Endodermal cell (in vitro differentiated cells): ENCODE data around the gene PFAS. TPM values are rescaled to one million over a fixed set of nuclear protein-coding genes. Genes with fewer than 3 reads are reported as not detected.

Experiments used
- DNase-seq: peaks from one replicate; pipeline ENCODE4 v3.0.0-alpha.2; 2017
- H3K27ac ChIP-seq: 2 replicates; pipeline ENCODE4 v1.5.1; 2013; ENCODE audit warnings: mild to moderate bottlenecking, low read depth, low read length, moderate library complexity
- H3K27me3 ChIP-seq: 2 replicates; pipeline ENCODE4 v1.6.1; 2013; ENCODE audit warnings: mild to moderate bottlenecking, low read length, moderate library complexity; ENCODE audit not compliant: insufficient read depth, control insufficient read depth, poor library complexity, severe bottlenecking
- H3K36me3 ChIP-seq: 2 replicates; pipeline ENCODE4 v1.7.0; 2013; ENCODE audit warnings: mild to moderate bottlenecking, low read length, moderate library complexity; ENCODE audit not compliant: control insufficient read depth, insufficient read depth
- H3K4me1 ChIP-seq: one replicate; pipeline ENCODE4 v1.7.0; 2013; ENCODE audit warnings: low read length; ENCODE audit not compliant: control insufficient read depth, insufficient read depth
- H3K4me3 ChIP-seq: 2 replicates; pipeline ENCODE4 v1.5.1; 2013; ENCODE audit warnings: mild to moderate bottlenecking, low read length, moderate library complexity
- H3K9ac ChIP-seq: 2 replicates; pipeline ENCODE4 v1.6.1; 2013; ENCODE audit warnings: mild to moderate bottlenecking, low read length, moderate library complexity; ENCODE audit not compliant: poor library complexity, severe bottlenecking; ENCODE audit errors: extremely low read depth
- H3K9me3 ChIP-seq: 2 replicates; pipeline ENCODE4 v1.6.1; 2013; ENCODE audit warnings: mild to moderate bottlenecking, low read length, moderate library complexity; ENCODE audit not compliant: control insufficient read depth
- H3K27ac Mint-ChIP-seq: 2 replicates; pipeline ENCODE4 v1.8.0; 2020; ENCODE audit warnings: mixed read lengths
- H3K27me3 Mint-ChIP-seq: 2 replicates; pipeline ENCODE4 v1.8.0; 2021; ENCODE audit warnings: mild to moderate bottlenecking, mixed read lengths; ENCODE audit not compliant: insufficient read depth
- H3K36me3 Mint-ChIP-seq: 2 replicates; pipeline ENCODE4 v1.8.0; 2020; ENCODE audit warnings: low read depth, mixed read lengths
- H3K4me1 Mint-ChIP-seq: 2 replicates; pipeline ENCODE4 v1.8.0; 2020; ENCODE audit warnings: mixed read lengths
- H3K4me3 Mint-ChIP-seq: 2 replicates; pipeline ENCODE4 v1.8.0; 2020; ENCODE audit warnings: mild to moderate bottlenecking, moderate library complexity, mixed read lengths
- H3K9me3 Mint-ChIP-seq: 2 replicates; pipeline ENCODE4 v1.8.0; 2020; ENCODE audit warnings: mild to moderate bottlenecking, mixed read lengths
- CTCF ChIP-seq: fragments of 200-600 bp; sonication (generic); conservative IDR thresholded peaks from 2 replicates; pipeline ENCODE4 v1.5.0; 2021; ENCODE audit warnings: antibody characterized with exemption, mild to moderate bottlenecking
- WGBS, 2 experiments: methylation state at CpG; one replicate each; pipeline versions ENCODE4 v1.1.5 to v1.1.7; 2013; ENCODE audit warnings: missing lambda C conversion rate in 2 of 2, mixed read lengths in 1 of 2; ENCODE audit not compliant: insufficient coverage in 1 of 2, insufficient read length in 1 of 2; 5-methylcytosine and 5-hydroxymethylcytosine counted together
- long read RNA-seq, 4 experiments: library from polyadenylated mRNA in 2 of 4; library from RNA in 1 of 4; library from capped mRNA in 1 of 4; stranded (forward) in 3 of 4; unstranded in 1 of 4; transcript quantifications; one replicate each; pipeline ENCODE4 v2.0.0, GENCODE V29; 2020 to 2021; ENCODE audit warnings: inconsistent platforms in 1 of 4
- polyA plus RNA-seq, 2 experiments: library from polyadenylated mRNA; stranded (reverse); fragments of 50-300 nt; gene quantifications; one replicate each; pipeline ENCODE4 v1.2.3, GENCODE V29; 2013
- total RNA-seq, 2 donors: library from RNA; stranded (reverse); fragmentation: NEBNext Ultra II Directional in 1 of 2; extraction: Animal tissue kit (Norgen Biotek cat#: 25700) in 1 of 2; gene quantifications; 2 replicates in 1 of 2; 3 replicates in 1 of 2; pipeline ENCODE4 v1.2.1, GENCODE V29; 2021

Gene PFAS
- total RNA-seq = 100 to 1,000 TPM; 119 to 158 TPM
- 43.3 TPM for polyA plus RNA-seq (2013, experiment 1 of 2)
- 40.2 TPM for polyA plus RNA-seq (2013, experiment 2 of 2)
- long read RNA-seq, experiment 1, partial matches to known transcripts = 7 of 10 reads
- long read RNA-seq, experiment 1, other reads (novel, unspliced or antisense) = 3 of 10 reads
- long read RNA-seq, experiment 2, full-length matches to known transcripts = 23 of 66 reads
- long read RNA-seq, experiment 2, partial matches to known transcripts = 27 of 66 reads
- long read RNA-seq, experiment 2, other reads (novel, unspliced or antisense) = 16 of 66 reads
- long read RNA-seq, experiment 3, full-length matches to known transcripts = 103 of 173 reads
- long read RNA-seq, experiment 3, partial matches to known transcripts = 41 of 173 reads
- long read RNA-seq, experiment 3, other reads (novel, unspliced or antisense) = 29 of 173 reads
- long read RNA-seq, experiment 4, partial matches to known transcripts = 0 of 1 reads
- long read RNA-seq, experiment 4, other reads (novel, unspliced or antisense) = 1 of 1 reads

DNA sequence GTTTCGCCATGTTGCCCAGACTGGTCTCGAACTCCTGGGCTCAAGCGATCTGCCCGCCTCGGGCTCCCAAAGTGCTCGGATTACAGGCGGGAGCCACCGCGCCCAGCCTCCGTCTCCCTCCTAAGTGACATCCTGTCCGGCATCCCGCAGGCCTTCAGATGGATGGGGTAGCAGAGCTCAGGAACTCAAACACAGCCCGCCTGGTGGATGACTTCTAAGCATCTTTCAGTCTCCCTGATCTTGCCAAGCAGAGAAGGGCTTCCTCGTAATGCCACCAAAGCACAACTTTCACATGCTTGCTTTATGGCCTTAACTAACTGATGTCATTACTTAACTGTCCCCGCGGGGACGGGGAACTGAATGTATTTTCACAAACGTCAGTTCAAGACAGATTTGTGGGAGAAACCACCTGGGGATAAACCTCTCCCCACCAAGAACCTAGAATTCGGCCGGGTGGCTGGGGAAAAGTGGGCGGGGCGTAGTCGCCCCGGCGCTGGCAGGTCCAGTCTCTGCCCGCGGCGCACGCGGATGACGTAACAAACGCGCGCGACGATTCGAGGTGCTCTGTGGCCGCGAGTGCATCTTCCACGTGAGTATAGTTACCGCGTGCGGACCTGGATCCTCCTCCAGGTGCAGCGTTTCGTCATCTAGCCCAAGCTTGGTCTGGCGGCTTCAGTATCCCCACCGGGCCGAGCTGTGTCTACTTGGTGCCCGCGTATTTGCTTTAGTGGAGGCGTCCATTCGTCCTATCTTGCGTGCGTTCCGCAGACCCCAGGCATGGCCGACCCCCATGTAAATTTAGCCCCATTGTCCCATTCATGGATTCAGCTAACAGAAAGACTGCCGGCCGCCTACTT, at the start of gene PFAS:
Gene PFAS (plus strand): TSS at position 539 of the 857 bp plus-strand sequence. CDS start 4,649 bp downstream, outside the sequence.
- no peaks in the 10 kb centered on the region for H3K27me3 Mint-ChIP-seq
- H3K9ac ChIP-seq = peak within 1 kb of the TSS; percentile 92
- H3K27me3 ChIP-seq = no peaks in the 10 kb centered on the region
- no peaks in the 10 kb centered on the region for H3K9me3 ChIP-seq
- no peaks in the 10 kb centered on the region for H3K9me3 Mint-ChIP-seq
- H3K4me1 Mint-ChIP-seq = peaks cover 8% of the 10 kb centered on the region
- H3K27ac ChIP-seq = peak within 1 kb of the TSS; percentile 94
- H3K4me3 Mint-ChIP-seq = peak within 1 kb of the TSS; percentile 97
- H3K27ac Mint-ChIP-seq = peak within 1 kb of the TSS; percentile 99
- peak within 1 kb of the TSS; percentile 96 for H3K4me3 ChIP-seq
- WGBS, 2 experiments = 0 to 1% methylated on average over 51 to 58 of the region's 58 CpGs
- H3K36me3 ChIP-seq = peaks cover 13% of the 10 kb centered on the region
- DNase-seq = peak; percentile 98
- TF ChIP-seq CTCF = no peak
- no peaks in the 10 kb centered on the region for H3K4me1 ChIP-seq
- H3K36me3 Mint-ChIP-seq = peaks cover 23% of the 10 kb centered on the region

- H3K27me3 ChIP-seq = no peaks in the 10 kb centered on the region
- H3K4me1 Mint-ChIP-seq = peaks cover 5% of the 10 kb centered on the region
- no peak overlapping the region for H3K4me3 ChIP-seq
- H3K36me3 ChIP-seq = peaks cover 41% of the 10 kb centered on the region
- DNase-seq = no peak
- H3K27ac Mint-ChIP-seq = no peak overlapping the region
- H3K9ac ChIP-seq = no peak overlapping the region
- no peaks in the 10 kb centered on the region for H3K4me1 ChIP-seq
- no peaks in the 10 kb centered on the region for H3K9me3 Mint-ChIP-seq
- no peak overlapping the region for H3K4me3 Mint-ChIP-seq
- no peaks in the 10 kb centered on the region for H3K9me3 ChIP-seq
- 89 to 98% methylated on average over 11 to 19 of the region's 19 CpGs for WGBS, 2 experiments
- H3K36me3 Mint-ChIP-seq = peaks cover 37% of the 10 kb centered on the region
- no peak overlapping the region for H3K27ac ChIP-seq
- no peak for TF ChIP-seq CTCF
- H3K27me3 Mint-ChIP-seq = no peaks in the 10 kb centered on the region
These were observed 44.1 kb upstream of the PFAS start for GRCh38 chr17:8204761-8205555.

- 93 to 94% methylated on average over 12 of the region's 12 CpGs for WGBS, 2 experiments
- no peaks in the 10 kb centered on the region for H3K27me3 ChIP-seq
- no peaks in the 10 kb centered on the region for H3K9me3 Mint-ChIP-seq
- no peak overlapping the region for H3K9ac ChIP-seq
- no peak overlapping the region for H3K27ac Mint-ChIP-seq
- peak; percentile 24 for TF ChIP-seq CTCF
- H3K36me3 ChIP-seq = peaks cover 41% of the 10 kb centered on the region
- H3K9me3 ChIP-seq = no peaks in the 10 kb centered on the region
- H3K36me3 Mint-ChIP-seq = peaks cover 35% of the 10 kb centered on the region
- no peak overlapping the region for H3K4me3 ChIP-seq
- no peak overlapping the region for H3K27ac ChIP-seq
- no peaks in the 10 kb centered on the region for H3K27me3 Mint-ChIP-seq
- H3K4me1 Mint-ChIP-seq = peaks cover 5% of the 10 kb centered on the region
- no peaks in the 10 kb centered on the region for H3K4me1 ChIP-seq
- no peak for DNase-seq
- no peak overlapping the region for H3K4me3 Mint-ChIP-seq
These were observed 42.6 kb upstream of the PFAS start for GRCh38 chr17:8206536-8206935.
